BLaER1 (cell line): Measurements from ENCODE around the gene SATB1.

Source experiments
- H3K27ac ChIP-seq: shearing (Covaris generic); formaldehyde crosslinking; 2 replicates; pipeline ENCODE4 v1.8.1; 2022
- H3K27me3 ChIP-seq: shearing (Covaris generic); formaldehyde crosslinking; 2 replicates; pipeline ENCODE4 v1.8.1; 2022
- H3K36me3 ChIP-seq: shearing (Covaris generic); formaldehyde crosslinking; 2 replicates; pipeline ENCODE4 v1.8.1; 2022
- H3K4me1 ChIP-seq: shearing (Covaris generic); formaldehyde crosslinking; 2 replicates; pipeline ENCODE4 v1.8.1; 2022
- H3K4me2 ChIP-seq: shearing (Covaris generic); formaldehyde crosslinking; 2 replicates; pipeline ENCODE4 v1.8.1; 2022
- H3K4me3 ChIP-seq: shearing (Covaris generic); formaldehyde crosslinking; 2 replicates; pipeline ENCODE4 v1.8.1; 2022
- H3K9ac ChIP-seq: shearing (Covaris generic); formaldehyde crosslinking; 2 replicates; pipeline ENCODE4 v1.8.1; 2022
- H3K9me3 ChIP-seq: shearing (Covaris generic); formaldehyde crosslinking; 2 replicates; pipeline ENCODE4 v1.8.1; 2022
- H4K20me1 ChIP-seq: shearing (Covaris generic); formaldehyde crosslinking; 2 replicates; pipeline ENCODE4 v1.8.1; 2022
- Cebpa-rat ChIP-seq: shearing (Covaris generic); IDR thresholded peaks from 2 replicates; pipeline ENCODE4 v1.8.1; 2022

The SATB1 gene

GRCh38 chr3:18444595-18445400 is 19.7 kb upstream of the SATB1 start:
- Histone ChIP-seq H3K4me2 (peak overlapping the region; percentile 96), H3K4me1 (peaks cover 60% of the 10 kb centered on the region), H3K9ac (peak overlapping the region; percentile 86), H3K4me3 (peak overlapping the region; percentile 90), H4K20me1 (peaks cover 35% of the 10 kb centered on the region), H3K9me3 (peaks cover 19% of the 10 kb centered on the region), H3K27ac (peak overlapping the region; percentile 89), H3K27me3 (peaks cover 16% of the 10 kb centered on the region), H3K36me3 (peaks cover 14% of the 10 kb centered on the region)
- no peak for TF ChIP-seq Cebpa-rat

- Histone ChIP-seq H3K27ac (peak overlapping the region; percentile 89), H3K27me3 (peaks cover 16% of the 10 kb centered on the region), H3K36me3 (peaks cover 5% of the 10 kb centered on the region), H3K9ac (peak overlapping the region; percentile 85), H3K9me3 (peaks cover 10% of the 10 kb centered on the region), H4K20me1 (peaks cover 41% of the 10 kb centered on the region), H3K4me2 (peak overlapping the region; percentile 96), H3K4me3 (peak overlapping the region; percentile 90), H3K4me1 (peaks cover 66% of the 10 kb centered on the region)
- no peak for TF ChIP-seq Cebpa-rat
Observed at GRCh38 chr3:18443665-18444594, 18.8 kb upstream of the SATB1 start.

- Histone ChIP-seq H3K4me3 (peak overlapping the region; percentile 90), H3K9me3 (0 out of 2 replicates have a peak, but pooled peaks cover under 1% of the 10 kb centered on the region), H4K20me1 (peaks cover 50% of the 10 kb centered on the region), H3K4me1 (peaks cover 75% of the 10 kb centered on the region), H3K27me3 (peaks cover 16% of the 10 kb centered on the region), H3K4me2 (peak overlapping the region; percentile 96), H3K27ac (peak overlapping the region; percentile 89), H3K9ac (peak overlapping the region; percentile 85), H3K36me3 (no peaks in the 10 kb centered on the region)
- no peak for TF ChIP-seq Cebpa-rat
Observed at GRCh38 chr3:18442756-18443664, 17.9 kb upstream of the SATB1 start.

GRCh38 chr3:18441551-18441950 is 16.4 kb upstream of the SATB1 start:
- Histone ChIP-seq H3K4me1 (peaks cover 64% of the 10 kb centered on the region), H4K20me1 (peaks cover 52% of the 10 kb centered on the region), H3K27ac (no peak overlapping the region), H3K36me3 (no peaks in the 10 kb centered on the region), H3K27me3 (peaks cover 16% of the 10 kb centered on the region), H3K9ac (no peak overlapping the region), H3K4me3 (no peak overlapping the region; the same call in 1 of the 2 replicates), H3K9me3 (no peaks in the 10 kb centered on the region), H3K4me2 (peak overlapping the region; percentile 89)
- no peak for TF ChIP-seq Cebpa-rat

GRCh38 chr3:18440066-18440722 is 15.1 kb upstream of the SATB1 start:
- no peaks in the 10 kb centered on the region for H3K9me3 ChIP-seq
- H3K27me3 ChIP-seq: peaks cover 16% of the 10 kb centered on the region
- peaks cover 58% of the 10 kb centered on the region for H3K4me1 ChIP-seq
- peak overlapping the region; percentile 89 for H3K4me2 ChIP-seq
- H3K4me3 ChIP-seq: peak overlapping the region; percentile 51
- peak overlapping the region; percentile 36; the same call in 1 of the 2 replicates for H3K9ac ChIP-seq
- H3K27ac ChIP-seq: 0 out of 2 replicates have a peak overlapping the region, but pooled peaks have one; percentile 12
- no peaks in the 10 kb centered on the region for H3K36me3 ChIP-seq
- no peak for TF ChIP-seq Cebpa-rat
- peaks cover 64% of the 10 kb centered on the region for H4K20me1 ChIP-seq

GRCh38 chr3:18439281-18439680 is 14.1 kb upstream of the SATB1 start:
- Histone ChIP-seq H3K27ac (no peak overlapping the region), H3K27me3 (peaks cover 15% of the 10 kb centered on the region), H3K9me3 (no peaks in the 10 kb centered on the region), H3K4me1 (peaks cover 60% of the 10 kb centered on the region), H3K4me2 (0 out of 2 replicates have a peak overlapping the region, but pooled peaks have one; percentile 26), H3K36me3 (no peaks in the 10 kb centered on the region), H3K9ac (no peak overlapping the region), H3K4me3 (no peak overlapping the region), H4K20me1 (peaks cover 73% of the 10 kb centered on the region)
- TF ChIP-seq Cebpa-rat: no peak

GRCh38 chr3:18438586-18438985 is 13.4 kb upstream of the SATB1 start:
- no peak for TF ChIP-seq Cebpa-rat

GRCh38 chr3:18436213-18436612 is 11.1 kb upstream of the SATB1 start:
- no peak for TF ChIP-seq Cebpa-rat
- Histone ChIP-seq H3K4me1 (peaks cover 39% of the 10 kb centered on the region), H3K9me3 (no peaks in the 10 kb centered on the region), H3K4me2 (no peak overlapping the region), H3K36me3 (peaks cover 4% of the 10 kb centered on the region; the same call in 1 of the 2 replicates), H4K20me1 (peaks cover 66% of the 10 kb centered on the region), H3K27ac (no peak overlapping the region), H3K9ac (no peak overlapping the region), H3K4me3 (no peak overlapping the region), H3K27me3 (no peaks in the 10 kb centered on the region)

More at GRCh38 chr3:18438586-18438985, 13.4 kb upstream of the SATB1 start:
- H3K4me3 ChIP-seq: no peak overlapping the region
- no peak overlapping the region for H3K27ac ChIP-seq
- H3K27me3 ChIP-seq: peaks cover 8% of the 10 kb centered on the region
- peak overlapping the region; percentile 26 for H3K4me2 ChIP-seq
- H3K4me1 ChIP-seq: peaks cover 58% of the 10 kb centered on the region
- no peak overlapping the region for H3K9ac ChIP-seq
- no peaks in the 10 kb centered on the region for H3K9me3 ChIP-seq
- H3K36me3 ChIP-seq: no peaks in the 10 kb centered on the region
- peaks cover 70% of the 10 kb centered on the region for H4K20me1 ChIP-seq
